Stomach (tissue), 9 donors: Measurements from ENCODE around the gene FBXO8. TPM values are rescaled to one million over a fixed set of nuclear protein-coding genes. Genes with fewer than 3 reads are reported as not detected.

Experiments
- DNase-seq, 2 donors: peaks; one replicate each; pipeline versions ENCODE4 v3.0.0 to v3.0.0-alpha.2; 2013 to 2019
- H3K27ac ChIP-seq, 5 donors: fragments of 200-600 bp in 4 of 5; sonication (generic) in 4 of 5; one replicate each; pipeline ENCODE4 v1.5.1; 2013 to 2019; ENCODE audit warnings: mild to moderate bottlenecking in 1 of 5, moderate library complexity in 1 of 5
- H3K27me3 ChIP-seq, 3 donors: fragments of 200-600 bp; sonication (generic); one replicate each; pipeline ENCODE4 v1.5.1; 2017 to 2019; ENCODE audit warnings: mixed run types in 1 of 3
- H3K36me3 ChIP-seq, 4 donors: fragments of 200-600 bp; sonication (generic); 1 replicate in 3 of 4; 2 replicates in 1 of 4; pipeline ENCODE4 v1.5.1; 2016 to 2019
- H3K4me1 ChIP-seq, 4 donors: fragments of 200-600 bp; sonication (generic); one replicate each; pipeline ENCODE4 v1.5.1; 2016 to 2019
- H3K4me3 ChIP-seq, 4 donors: fragments of 200-600 bp; sonication (generic) in 3 of 4; one replicate each; pipeline ENCODE4 v1.5.1; 2016 to 2019; ENCODE audit warnings: mild to moderate bottlenecking in 1 of 4
- H3K9me3 ChIP-seq, 4 donors: fragments of 200-600 bp; sonication (generic); one replicate each; pipeline ENCODE4 v1.5.1; 2016 to 2019
- CTCF ChIP-seq, 7 experiments: fragments of 450-650 bp in 4 of 7; fragments of 200-600 bp in 3 of 7; sonication (generic) in 3 of 7; IDR thresholded peaks; one replicate each; pipeline ENCODE4 v1.5.1; 2016 to 2019; ENCODE audit warnings: antibody characterized with exemption in 7 of 7, control low read depth in 2 of 7, mild to moderate bottlenecking in 1 of 7
- EP300 ChIP-seq: sonication (generic); formaldehyde crosslinking; IDR thresholded peaks from one replicate; pipeline ENCODE4 v1.6.1; 2017; ENCODE audit warnings: antibody characterized with exemption
- POLR2A ChIP-seq, 4 donors: fragments of 450-650 bp; IDR thresholded peaks; one replicate each; pipeline ENCODE4 v1.6.1; 2016; ENCODE audit warnings: antibody characterized with exemption in 4 of 4, control low read depth in 2 of 4, mild to moderate bottlenecking in 1 of 4, moderate library complexity in 1 of 4
- POLR2AphosphoS5 ChIP-seq, 3 donors: sonication (generic); formaldehyde crosslinking; IDR thresholded peaks; one replicate each; pipeline ENCODE4 v1.6.1; 2016; ENCODE audit warnings: antibody characterized with exemption in 3 of 3
- WGBS, 5 donors: extraction: QIAGEN DNeasy Blood & Tissue Kit in 3 of 5; methylation state at CpG; one replicate each; pipeline versions ENCODE4 v1.1.5 to v1.1.7; 2013 to 2018; 5-methylcytosine and 5-hydroxymethylcytosine counted together
- intact Hi-C: fragments of 100-400 bp; cut with DNase I; formaldehyde crosslinking; loops from one replicate; pipeline ENCODE4 v1.15.1; 2023; ENCODE audit warnings: low total_unique reads
- polyA plus RNA-seq, 3 donors: library from polyadenylated mRNA; stranded (reverse); fragments of 200-250 nt; gene quantifications; one replicate each; pipeline ENCODE4 v1.2.3, GENCODE V29; 2013
- total RNA-seq, 5 donors: library from RNA; depleted of rRNA; stranded (reverse); fragments of >200 nt; gene quantifications; one replicate each; pipeline versions ENCODE4 v1.1.0 to v1.2.3, GENCODE V29; 2014 to 2016
- donor health status: healthy with polysubstance abuse.
- donor health status: Bipolar disorder and iron deficiency.
- donor health status: healthy.

The FBXO8 gene
- total and polyA plus RNA-seq, 8 donors: 13.3 to 104 (median 23.3) TPM

GRCh38 chr4:174273930-174274329, 9.5 kb downstream of the FBXO8 start:
- H3K27ac ChIP-seq: no peak overlapping the region
- H3K36me3 ChIP-seq: no peaks in the 10 kb centered on the region
- no peaks in the 10 kb centered on the region for H3K9me3 ChIP-seq
- H3K27me3 ChIP-seq: no peaks in the 10 kb centered on the region
- no peak for TF ChIP-seq POLR2A (IDR thresholded peaks at IDR 0.05)
- no peak for TF ChIP-seq POLR2AphosphoS5 (IDR thresholded peaks at IDR 0.05)
- TF ChIP-seq CTCF (IDR thresholded peaks at IDR 0.05): no peak
- TF ChIP-seq EP300: no peak
- DNase-seq: no peak
- H3K4me1 ChIP-seq: peaks cover 0 to 42% (median 20%) of the 10 kb centered on the region in 4 donors
- 80 to 86% (median 84%) methylated on average over 5 of the region's 5 CpGs for WGBS, 5 donors
- no peak overlapping the region for H3K4me3 ChIP-seq
- intact Hi-C loops: no loop called here

- H3K27ac ChIP-seq: no peak overlapping the region
- no peaks in the 10 kb centered on the region for H3K27me3 ChIP-seq
- no peak overlapping the region for H3K4me3 ChIP-seq
- no peak for DNase-seq
- H3K9me3 ChIP-seq: no peaks in the 10 kb centered on the region
- WGBS, 5 donors: 42 to 89% (median 82%) methylated on average over 2 of the region's 2 CpGs
- peaks cover 0 to 13% (median 2%) of the 10 kb centered on the region in 4 donors for H3K36me3 ChIP-seq
- intact Hi-C loops: no loop called here
- peaks cover 0 to 38% (median 11%) of the 10 kb centered on the region in 4 donors for H3K4me1 ChIP-seq
- TF ChIP-seq CTCF (IDR thresholded peaks at IDR 0.05) (no peak), POLR2A (IDR thresholded peaks at IDR 0.05) (no peak), POLR2AphosphoS5 (IDR thresholded peaks at IDR 0.05) (no peak), EP300 (no peak)
These were observed 17.1 kb downstream of the FBXO8 start for GRCh38 chr4:174266416-174266815.

GRCh38 chr4:174265916-174266315, 17.6 kb downstream of the FBXO8 start:
- Histone ChIP-seq H3K27me3 (no peaks in the 10 kb centered on the region), H3K27ac (no peak overlapping the region), H3K4me1 (peaks cover 0 to 43% (median 13%) of the 10 kb centered on the region in 4 donors), H3K4me3 (no peak overlapping the region), H3K36me3 (peaks cover 0 to 13% (median 2%) of the 10 kb centered on the region in 4 donors), H3K9me3 (no peaks in the 10 kb centered on the region)
- peak in 1 of 2 donors; percentile 61 for DNase-seq
- intact Hi-C loops: no loop called here
- TF ChIP-seq CTCF (IDR thresholded peaks at IDR 0.05) (no peak), EP300 (no peak), POLR2AphosphoS5 (IDR thresholded peaks at IDR 0.05) (no peak), POLR2A (IDR thresholded peaks at IDR 0.05) (no peak)
- 55 to 81% (median 78%) methylated on average over 2 of the region's 2 CpGs for WGBS, 5 donors

- intact Hi-C loops: no loop called here
- 81 to 91% (median 89%) methylated on average over 3 of the region's 3 CpGs for WGBS, 5 donors
- Histone ChIP-seq H3K9me3 (no peaks in the 10 kb centered on the region), H3K27me3 (no peaks in the 10 kb centered on the region), H3K4me1 (peaks cover 0 to 58% (median 21%) of the 10 kb centered on the region in 4 donors), H3K4me3 (no peak overlapping the region), H3K27ac (peak overlapping the region in 1 of 5 donors; percentile 9), H3K36me3 (peaks cover 0 to 14% (median 4%) of the 10 kb centered on the region in 4 donors)
- TF ChIP-seq CTCF (IDR thresholded peaks at IDR 0.05) (no peak), EP300 (no peak), POLR2A (IDR thresholded peaks at IDR 0.05) (no peak), POLR2AphosphoS5 (IDR thresholded peaks at IDR 0.05) (no peak)
- peak in 1 of 2 donors; percentile 29 for DNase-seq
These were observed 20.1 kb downstream of the FBXO8 start for GRCh38 chr4:174263445-174263736.
